Putamen (tissue), 1 donor: ENCODE data around the gene TP53TG5.

ENCODE experiments used
- DNase-seq: peaks from one replicate; pipeline ENCODE4 v3.0.0-alpha.2; 2016; ENCODE audit warnings: low spot score

TP53TG5 gene

DNA sequence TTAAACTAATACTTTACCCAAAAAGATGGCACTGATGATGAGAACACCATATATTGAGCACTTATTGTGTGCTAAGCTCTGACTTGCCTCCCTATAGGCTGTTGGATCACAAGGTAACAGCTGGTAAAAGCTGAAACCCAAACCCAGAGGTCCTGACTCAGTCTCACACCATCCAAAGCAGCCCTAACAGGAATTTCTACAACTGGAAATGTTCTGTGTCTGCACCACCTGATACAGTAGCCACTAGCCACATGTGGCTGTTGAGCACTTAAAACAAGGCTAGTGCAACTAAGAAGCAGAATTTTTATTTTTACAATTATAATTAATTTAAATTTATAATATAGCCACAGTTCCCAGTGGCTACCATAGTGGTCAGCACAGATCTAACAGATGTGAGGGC lies 54.4 kb downstream of the TP53TG5 start:
- no peak for DNase-seq

DNA sequence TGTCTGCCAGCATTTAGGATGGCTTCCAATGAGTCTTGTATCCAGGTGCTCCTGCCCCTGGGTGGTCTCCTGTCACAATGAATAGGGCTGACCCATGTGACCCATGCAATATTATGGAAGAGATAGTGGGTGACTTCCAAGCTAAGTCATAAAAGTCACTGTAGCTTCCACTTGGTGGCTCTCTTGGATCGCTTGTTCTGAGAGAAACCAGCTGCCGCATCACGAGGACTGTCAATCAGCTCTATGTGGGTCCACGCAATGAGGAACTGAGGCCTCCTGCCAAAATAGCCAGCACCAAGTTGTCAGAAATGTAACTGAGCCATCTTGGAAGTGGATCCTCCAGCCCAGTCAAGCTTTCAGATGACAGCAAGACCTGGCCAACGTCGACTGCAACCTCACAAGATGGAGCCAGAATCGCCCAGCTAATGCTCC lies 55.2 kb downstream of the TP53TG5 start:
- DNase-seq = peak; percentile 70
